GM19193 (cell line): ENCODE measurements around the gene CREB5.

Source experiments
- POLR2A ChIP-seq: IDR thresholded peaks from 4 replicates; pipeline ENCODE4 v1.6.1; 2011; ENCODE audit not compliant: insufficient read depth, insufficient read length; ENCODE audit errors: extremely low read depth

CREB5 gene

DNA sequence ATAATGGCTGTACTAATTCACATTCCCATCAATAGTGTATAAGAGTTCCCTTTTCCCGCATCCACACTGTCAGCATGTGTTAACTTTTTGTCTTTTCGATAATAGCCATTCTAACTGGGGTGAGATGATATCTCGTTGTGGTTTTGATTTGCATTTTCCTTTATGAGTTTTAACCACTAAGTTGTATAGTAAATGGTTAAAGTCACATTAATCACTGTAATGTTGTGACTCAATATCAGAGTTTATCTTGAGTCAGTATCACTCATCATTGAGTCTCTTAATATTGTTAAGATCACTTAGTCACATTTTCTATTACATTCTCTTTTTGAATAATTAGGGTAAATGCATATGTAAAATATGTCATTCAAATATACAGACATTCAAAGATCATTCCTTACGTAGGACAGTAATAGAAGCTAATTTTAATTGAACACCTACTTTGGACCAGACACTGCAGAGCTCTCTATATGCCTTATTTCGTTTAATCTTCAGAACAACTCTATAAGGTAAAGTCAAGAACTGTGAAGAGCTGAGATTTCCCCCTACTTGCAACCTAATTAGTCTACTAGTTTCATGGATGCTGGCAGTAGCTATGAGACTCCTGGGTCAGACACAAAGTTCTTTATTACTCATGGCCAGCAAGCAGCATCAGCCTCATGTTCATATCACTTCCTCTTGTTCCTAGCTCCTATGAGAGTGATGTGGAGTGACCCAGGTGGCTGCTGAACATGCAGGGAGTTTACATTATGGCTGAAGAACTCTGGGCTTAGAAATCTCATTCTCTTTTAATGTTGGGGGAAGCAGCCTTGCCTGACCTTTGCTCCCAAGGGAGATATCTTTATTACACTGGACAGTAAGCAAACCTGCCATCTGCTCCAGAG is 30.5 kb downstream of the CREB5 start:
- no peak for TF ChIP-seq POLR2A

DNA sequence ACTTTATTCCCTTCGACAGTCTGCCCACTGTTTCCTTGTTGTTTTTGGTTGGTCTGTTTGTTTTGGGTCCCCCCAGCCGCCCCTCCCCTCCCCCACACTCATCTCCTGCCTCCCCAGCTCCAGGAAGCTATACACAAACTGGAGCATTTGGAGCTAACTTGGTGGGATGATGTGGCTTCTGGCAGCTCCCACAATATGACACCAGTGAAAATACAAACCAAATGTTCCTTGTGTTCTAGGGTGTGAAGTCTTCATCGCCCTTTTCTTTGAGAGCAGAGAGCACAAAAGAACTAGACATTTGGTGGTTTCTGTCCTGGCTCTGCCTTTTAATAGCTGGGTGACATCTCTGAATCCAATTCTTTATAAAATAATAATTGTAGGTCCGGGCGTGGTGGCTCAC is 33.8 kb downstream of the CREB5 start:
- TF ChIP-seq POLR2A, result no peak

DNA sequence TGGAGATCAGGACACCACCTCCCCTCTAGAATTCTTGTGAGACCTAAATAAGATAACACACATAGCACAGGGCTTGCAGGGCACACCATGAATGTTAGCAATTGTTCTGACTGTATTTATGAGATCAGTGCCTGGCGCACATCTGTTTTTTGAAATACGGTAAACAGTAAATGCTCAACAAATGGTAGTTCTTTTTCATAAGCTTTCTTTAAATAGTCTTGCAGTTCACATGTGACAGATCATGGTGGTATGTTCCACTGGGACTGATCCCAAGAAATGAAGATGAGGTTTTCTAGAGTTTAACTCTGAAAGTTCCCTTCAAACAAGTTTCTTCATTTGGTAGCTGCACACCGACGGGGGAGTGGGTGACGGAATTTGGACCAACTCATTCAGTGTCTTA is 34.8 kb downstream of the CREB5 start:
- TF ChIP-seq POLR2A, result no peak

DNA sequence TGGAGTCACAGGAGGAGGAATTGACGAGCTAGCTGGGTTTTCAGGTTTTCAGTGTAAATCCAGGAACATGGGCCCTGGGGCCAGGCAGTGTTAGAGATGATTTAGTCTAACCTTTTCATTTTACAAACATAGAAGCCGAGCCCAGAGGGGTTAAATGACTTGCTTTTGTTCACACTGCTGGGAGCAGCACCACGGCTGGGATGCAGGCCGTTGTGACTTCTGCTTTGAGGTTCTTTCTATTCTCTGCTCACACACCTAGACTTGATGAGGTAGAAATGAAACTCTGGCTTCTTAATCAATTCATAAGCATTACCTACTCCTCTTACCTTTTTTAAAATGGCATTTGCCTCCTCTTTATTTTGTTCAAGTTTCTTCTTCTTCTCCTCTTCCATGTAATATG is 36.4 kb downstream of the CREB5 start:
- TF ChIP-seq POLR2A, result no peak

DNA sequence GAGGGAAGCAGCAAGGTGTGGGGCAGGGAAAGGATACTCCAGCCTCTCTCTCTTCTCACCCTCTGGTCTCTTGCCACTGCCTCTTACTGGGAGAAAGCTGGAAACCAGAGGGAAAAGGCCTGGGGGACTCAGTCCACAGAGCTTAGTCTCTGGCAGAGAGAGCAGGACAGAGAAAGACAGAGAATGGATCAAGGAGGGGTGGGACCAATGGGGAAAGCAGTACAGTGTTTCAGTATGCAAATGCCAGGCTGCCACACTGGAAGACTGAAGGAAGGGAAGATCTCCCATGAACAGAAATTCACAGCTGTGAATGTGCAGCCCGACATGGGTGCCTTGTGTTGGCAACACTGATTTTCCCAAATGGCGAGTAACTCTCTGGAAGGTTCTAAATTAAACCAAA is 40.4 kb downstream of the CREB5 start:
- TF ChIP-seq POLR2A, result no peak

DNA sequence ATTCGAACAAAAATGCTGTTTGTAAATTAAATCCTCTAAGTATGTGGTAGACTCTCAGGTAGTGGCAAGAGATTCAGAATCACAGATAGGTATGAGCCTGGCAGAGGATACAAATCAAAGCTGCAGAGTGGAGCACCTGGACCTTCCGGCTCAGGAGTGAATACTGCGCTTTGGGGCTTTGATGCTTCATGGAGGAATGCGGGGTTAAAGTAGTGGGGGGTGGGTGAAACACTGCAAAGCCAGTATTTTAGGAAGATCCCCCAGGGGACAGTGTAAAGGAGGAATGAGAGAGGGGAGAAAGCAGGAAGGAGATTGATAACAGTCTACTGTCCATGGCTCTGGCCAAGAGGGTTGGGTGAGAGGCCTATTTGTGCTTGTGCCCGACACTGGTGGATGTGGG is 43.2 kb downstream of the CREB5 start:
- TF ChIP-seq POLR2A, result no peak

DNA sequence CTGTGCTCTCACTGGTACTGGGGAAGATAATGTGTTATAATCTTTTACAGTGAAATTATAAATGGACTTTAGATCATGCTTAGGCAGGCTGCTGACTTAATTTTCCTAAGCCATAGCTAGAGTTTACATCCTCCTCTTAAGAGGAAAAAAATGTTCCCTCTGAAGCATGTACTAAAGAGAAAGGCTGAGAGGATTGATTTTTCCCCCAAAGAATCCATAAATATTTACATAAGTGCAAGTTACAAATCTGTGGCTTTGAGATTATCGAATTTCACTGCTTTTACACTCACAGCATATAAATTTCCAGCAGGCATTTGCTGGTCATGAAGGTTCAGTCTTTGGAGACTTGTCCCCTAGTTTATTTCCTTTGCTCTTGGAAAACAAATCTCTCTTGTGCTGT is 43.7 kb downstream of the CREB5 start:
- TF ChIP-seq POLR2A, result no peak

DNA sequence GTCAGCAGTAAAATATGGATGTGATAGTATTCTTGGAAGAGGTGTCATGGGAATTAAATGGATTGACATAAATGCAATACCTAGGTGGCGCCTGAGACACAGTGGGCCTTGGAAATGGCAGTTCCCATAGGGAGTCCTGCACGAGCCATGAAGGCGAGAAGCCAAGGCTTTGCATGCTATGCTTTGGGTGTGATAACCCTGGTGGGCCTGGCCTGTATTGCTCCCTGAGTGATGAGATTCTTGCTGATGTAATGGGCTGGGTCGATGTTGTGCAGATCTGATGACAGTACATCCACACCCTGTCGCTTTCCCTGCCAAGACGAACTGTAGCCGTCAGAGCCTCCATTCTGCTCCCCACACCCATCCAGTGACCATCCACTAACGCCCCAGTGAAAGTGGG is 46.4 kb downstream of the CREB5 start:
- no peak for TF ChIP-seq POLR2A

DNA sequence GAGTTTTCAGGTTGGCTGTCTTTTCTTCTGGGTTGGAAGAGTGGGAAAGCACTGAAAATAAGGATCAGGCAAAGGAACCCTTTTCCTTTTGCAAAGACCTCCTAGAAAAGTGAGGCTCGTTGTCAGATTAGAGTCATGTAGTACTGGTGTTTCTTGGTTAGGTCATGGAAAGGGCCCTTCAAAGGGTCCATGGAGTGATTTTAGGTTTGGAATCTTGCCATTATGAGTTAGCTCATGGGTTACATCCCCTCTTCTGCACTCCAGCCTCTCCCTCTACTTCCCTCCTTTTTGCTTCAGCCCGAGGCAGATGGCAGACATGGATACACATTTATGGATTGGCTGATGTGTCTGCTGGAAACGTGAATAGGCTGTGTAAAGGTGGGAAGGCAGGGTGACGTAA is 47.0 kb downstream of the CREB5 start:
- no peak for TF ChIP-seq POLR2A

DNA sequence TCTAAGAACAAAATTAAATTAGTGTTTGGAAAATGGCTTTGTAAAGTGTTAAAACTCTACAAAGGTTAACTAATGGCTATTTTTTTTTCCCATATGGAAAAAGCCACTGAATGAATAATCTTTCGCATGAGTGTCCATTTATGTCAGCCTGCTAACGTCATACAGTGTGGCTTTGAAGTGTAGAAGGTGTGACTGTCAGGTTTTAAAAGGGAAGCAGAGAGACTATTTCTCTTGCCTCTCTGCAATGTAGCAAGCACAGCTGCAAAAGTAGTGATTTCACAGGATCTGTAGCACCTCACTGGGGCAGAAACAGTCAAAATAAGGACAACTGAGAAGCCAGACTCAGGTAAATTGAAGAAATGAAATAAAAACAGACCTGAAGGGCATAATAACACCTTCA is 53.4 kb downstream of the CREB5 start:
- no peak for TF ChIP-seq POLR2A

DNA sequence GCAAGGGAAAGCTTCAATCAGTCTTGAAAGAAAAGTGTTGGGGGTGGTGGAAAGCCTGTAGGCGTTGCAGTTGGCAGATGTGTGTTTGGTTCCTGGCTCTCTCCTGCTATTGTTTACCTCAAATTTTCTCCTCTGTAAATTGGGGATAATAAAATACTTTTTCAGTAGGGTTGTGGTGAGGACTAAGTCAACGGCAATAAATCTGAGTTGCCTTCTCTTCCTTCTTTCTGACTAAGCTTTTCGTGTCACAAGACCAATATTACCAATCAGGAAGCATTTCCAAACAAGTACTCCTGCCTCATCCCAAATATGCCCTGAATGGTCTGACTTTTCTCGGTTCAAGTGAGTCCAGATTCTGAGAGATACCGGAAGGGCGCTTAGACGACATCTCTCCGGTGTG is 54.0 kb downstream of the CREB5 start:
- TF ChIP-seq POLR2A, result no peak

DNA sequence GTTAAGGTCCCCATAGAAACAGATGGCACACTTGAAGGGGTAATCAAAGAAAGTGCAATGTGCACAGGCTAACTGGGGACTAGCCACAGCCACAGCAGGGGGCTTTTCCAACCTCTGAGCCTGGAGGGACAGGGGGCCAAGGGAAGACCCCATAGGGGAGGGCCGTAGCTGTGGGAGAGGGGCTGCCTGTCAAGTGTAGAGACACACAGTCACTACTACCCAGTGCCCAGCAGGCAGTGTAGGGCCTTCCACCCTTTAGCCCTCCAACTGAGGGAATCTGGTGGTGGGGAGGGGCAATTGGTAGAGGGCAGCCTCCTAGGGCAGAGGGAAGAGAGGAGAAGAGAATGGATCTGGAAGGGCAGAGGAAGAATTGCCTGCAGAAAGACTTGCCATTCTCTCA is 54.6 kb downstream of the CREB5 start:
- TF ChIP-seq POLR2A, result no peak

DNA sequence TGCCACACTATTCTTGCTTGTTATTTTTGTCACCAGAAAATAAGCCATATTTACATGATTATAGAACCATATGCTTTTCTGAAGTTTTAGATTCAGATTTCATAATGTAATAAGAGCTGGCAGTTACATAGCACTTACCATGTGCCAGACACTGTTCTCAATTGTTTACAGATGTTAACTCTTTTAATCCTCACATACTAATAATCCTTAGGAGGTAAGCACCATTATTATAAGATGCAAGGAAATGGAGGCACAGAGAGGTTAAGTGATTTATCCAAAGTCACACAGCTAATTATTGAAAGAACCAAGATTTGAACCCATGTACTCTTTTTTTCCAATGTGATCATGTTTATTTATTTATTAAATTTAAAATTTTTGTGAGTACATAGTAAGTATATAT is 57.2 kb downstream of the CREB5 start:
- no peak for TF ChIP-seq POLR2A

DNA sequence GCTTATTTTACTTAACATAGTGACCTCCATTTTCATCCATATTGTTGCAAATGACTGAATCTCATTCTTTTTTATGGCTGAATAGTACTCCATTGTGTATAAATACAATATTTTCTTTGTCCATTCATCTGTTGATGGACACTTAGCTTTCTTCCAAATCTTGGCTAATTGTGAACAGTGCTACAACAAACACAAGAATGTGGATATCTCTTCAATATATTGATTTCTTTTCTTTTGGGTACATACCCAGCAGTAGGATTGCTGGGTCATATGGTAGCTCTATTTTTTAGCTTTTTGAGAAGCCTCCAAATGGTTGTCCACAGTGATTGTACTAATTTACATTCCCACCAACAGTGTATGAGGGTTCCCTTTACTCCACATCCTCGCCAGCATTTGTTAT is 58.0 kb downstream of the CREB5 start:
- TF ChIP-seq POLR2A, result no peak

DNA sequence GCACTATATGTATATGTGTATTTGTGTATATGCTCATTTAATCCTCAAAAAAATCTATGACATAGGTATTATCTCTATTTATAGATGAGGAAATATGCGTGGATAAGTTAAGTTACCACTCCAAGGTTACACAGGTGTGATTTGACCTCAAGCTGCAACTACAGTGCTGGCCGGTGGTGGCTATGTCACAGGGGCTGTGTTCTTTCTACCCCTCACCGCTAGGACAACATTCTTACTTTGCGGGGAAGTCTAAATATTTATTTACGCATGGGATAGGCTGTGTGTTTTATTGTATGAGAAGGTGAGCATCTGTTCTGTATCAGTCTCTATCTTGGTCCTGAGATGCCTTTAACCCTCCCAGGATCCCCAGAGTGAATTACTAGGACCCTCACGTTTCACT is 60.0 kb downstream of the CREB5 start:
- no peak for TF ChIP-seq POLR2A

DNA sequence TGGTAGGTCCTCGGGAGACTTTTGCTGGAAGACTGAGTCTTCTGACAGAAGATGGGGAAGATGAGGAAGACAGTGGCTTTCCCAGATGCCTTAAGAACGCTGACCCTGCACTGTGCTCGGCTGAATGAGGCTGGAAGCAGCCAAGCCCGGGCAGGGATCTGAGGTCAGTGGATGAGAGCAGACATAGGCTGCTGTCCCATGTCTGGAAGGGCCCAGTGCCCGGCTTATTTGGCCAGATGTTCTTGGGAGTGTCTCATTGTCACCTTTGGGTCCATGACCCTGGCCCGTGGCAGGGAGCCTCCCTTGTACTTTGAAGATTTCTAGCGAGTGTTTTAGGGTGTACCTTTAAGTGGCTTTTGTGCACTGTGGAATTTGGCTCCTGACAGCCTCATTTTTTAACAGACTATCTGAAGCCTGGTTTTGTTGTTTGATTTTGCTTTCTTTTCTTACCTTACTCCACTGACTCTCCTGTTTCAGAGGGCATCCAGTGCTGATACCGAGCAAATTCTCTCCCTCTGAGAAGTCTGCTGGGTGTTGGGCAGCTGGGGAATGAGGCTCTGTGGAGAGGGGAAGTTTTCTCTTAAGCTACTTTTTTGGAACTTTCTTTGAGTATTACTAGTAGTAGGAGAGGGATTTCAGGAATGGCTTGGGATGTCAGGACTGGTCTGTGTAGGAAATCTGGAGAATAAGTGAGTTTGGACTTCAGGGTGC is 61.4 kb downstream of the CREB5 start:
- TF ChIP-seq POLR2A, result no peak
